GM15510 (cell line): ENCODE results near the gene USP9X.

Experiments used
- POLR2A ChIP-seq: IDR thresholded peaks from 3 replicates; pipeline ENCODE4 v1.6.1; 2011; ENCODE audit warnings: borderline replicate concordance; ENCODE audit not compliant: insufficient read length; ENCODE audit errors: extremely low read depth

USP9X gene

GRCh38 chrX:41067721-41068120 is 17.5 kb upstream of the USP9X start:
- TF ChIP-seq POLR2A = no peak

GRCh38 chrX:41076742-41077141 is 8.5 kb upstream of the USP9X start:
- no peak for TF ChIP-seq POLR2A

- no peak for TF ChIP-seq POLR2A
Observed at GRCh38 chrX:41081821-41082220, 3.4 kb upstream of the USP9X start.

GRCh38 chrX:41082783-41083182 is 2.5 kb upstream of the USP9X start:
- no peak for TF ChIP-seq POLR2A

- peak; percentile 69 for TF ChIP-seq POLR2A
Observed at GRCh38 chrX:41084044-41084892, 977 bp upstream of the USP9X start.

- peak; percentile 50 for TF ChIP-seq POLR2A
Observed at GRCh38 chrX:41085512-41085877, 250 bp downstream of the USP9X start.

- TF ChIP-seq POLR2A = peak; percentile 32
Observed at GRCh38 chrX:41085878-41086626, 807 bp downstream of the USP9X start.

- no peak for TF ChIP-seq POLR2A
Observed at GRCh38 chrX:41086627-41086932, 1.3 kb downstream of the USP9X start.

GRCh38 chrX:41087201-41087600 is 2.0 kb downstream of the USP9X start:
- no peak for TF ChIP-seq POLR2A

GRCh38 chrX:41090568-41091238 is 5.5 kb downstream of the USP9X start:
- no peak for TF ChIP-seq POLR2A

- TF ChIP-seq POLR2A = no peak
Observed at GRCh38 chrX:41092776-41093175, 7.5 kb downstream of the USP9X start.

GRCh38 chrX:41095174-41095573 is 9.9 kb downstream of the USP9X start:
- no peak for TF ChIP-seq POLR2A

GRCh38 chrX:41095908-41096307 is 10.7 kb downstream of the USP9X start:
- no peak for TF ChIP-seq POLR2A

- no peak for TF ChIP-seq POLR2A
Observed at GRCh38 chrX:41096339-41096955, 11.2 kb downstream of the USP9X start.

GRCh38 chrX:41097326-41097725 is 12.1 kb downstream of the USP9X start:
- no peak for TF ChIP-seq POLR2A

- no peak for TF ChIP-seq POLR2A
Observed at GRCh38 chrX:41100200-41100599, 15.0 kb downstream of the USP9X start.

- no peak for TF ChIP-seq POLR2A
Observed at GRCh38 chrX:41100819-41101218, 15.6 kb downstream of the USP9X start.
